SK-N-SH treated with all-trans-retinoic acid at 6 μM for 48 hours (cell line): Measurements from ENCODE around the gene ADAMTS6.

Experiments
- ATAC-seq: fragments of 200-7000 bp; cut with Tn5 transposase; 3 replicates; pipeline ENCODE4 v1.9.1; 2020; ENCODE audit warnings: mild to moderate bottlenecking, moderate library complexity
- ARNTL ChIP-seq: fragments of 450-650 bp; formaldehyde crosslinking; IDR thresholded peaks from 2 replicates; pipeline ENCODE4 v1.5.0; 2020; ENCODE audit warnings: low read depth, mild to moderate bottlenecking, moderate library complexity, borderline replicate concordance
- BACH2 ChIP-seq: fragments of 250-450 bp; sonication (Bioruptor Pico); IDR thresholded peaks from 2 replicates; pipeline ENCODE4 v1.9.0; 2021; ENCODE audit warnings: mild to moderate bottlenecking, borderline replicate concordance
- CSDC2 ChIP-seq: fragments of 250-450 bp; sonication (Bioruptor Pico); IDR thresholded peaks from 2 replicates; pipeline ENCODE4 v1.5.0; 2020; ENCODE audit warnings: mild to moderate bottlenecking, moderate library complexity
- ESRRG ChIP-seq: fragments of 250-450 bp; sonication (Bioruptor Pico); IDR thresholded peaks from 2 replicates; pipeline ENCODE4 v1.6.1; 2021; ENCODE audit warnings: mild to moderate bottlenecking
- GLIS3 ChIP-seq: fragments of 250-450 bp; sonication (Bioruptor Pico); IDR thresholded peaks from 2 replicates; pipeline ENCODE4 v1.5.0; 2020; ENCODE audit warnings: mild to moderate bottlenecking, moderate library complexity
- ISL1 ChIP-seq: fragments of 250-450 bp; sonication (Bioruptor Pico); IDR thresholded peaks from 2 replicates; pipeline ENCODE4 v2.1.2; 2022; ENCODE audit warnings: mild to moderate bottlenecking, moderate library complexity
- OSR1 ChIP-seq: fragments of 250-450 bp; sonication (Bioruptor Pico); IDR thresholded peaks from 2 replicates; pipeline ENCODE4 v1.8.0; 2022; ENCODE audit warnings: moderate library complexity, mild to moderate bottlenecking, inconsistent platforms
- PPARA ChIP-seq: fragments of 250-450 bp; sonication (Bioruptor Pico); IDR thresholded peaks from 2 replicates; pipeline ENCODE4 v1.5.0; 2020; ENCODE audit warnings: mild to moderate bottlenecking, borderline replicate concordance
- RARB ChIP-seq: fragments of 250-450 bp; sonication (Bioruptor Pico); IDR thresholded peaks from 2 replicates; pipeline ENCODE4 v1.8.0; 2021; ENCODE audit warnings: mild to moderate bottlenecking, moderate library complexity
- SNAI2 ChIP-seq: fragments of 250-450 bp; sonication (Bioruptor Pico); IDR thresholded peaks from 2 replicates; pipeline ENCODE4 v1.5.0; 2020; ENCODE audit warnings: mild to moderate bottlenecking, moderate library complexity
- TCF4 ChIP-seq: fragments of 250-450 bp; sonication (Bioruptor Pico); IDR thresholded peaks from 2 replicates; pipeline ENCODE4 v1.8.0; 2021; ENCODE audit warnings: mild to moderate bottlenecking, moderate library complexity, borderline replicate concordance
- TOX ChIP-seq: fragments of 250-450 bp; sonication (Bioruptor Pico); IDR thresholded peaks from 2 replicates; pipeline ENCODE4 v1.8.0; 2021; ENCODE audit warnings: mild to moderate bottlenecking, moderate library complexity, borderline replicate concordance
- ZC3H10 ChIP-seq: fragments of 250-450 bp; sonication (Bioruptor Pico); IDR thresholded peaks from 2 replicates; pipeline ENCODE4 v1.5.1; 2021; ENCODE audit warnings: mild to moderate bottlenecking, moderate library complexity
- ZFP3 ChIP-seq: fragments of 250-450 bp; sonication (Bioruptor Pico); IDR thresholded peaks from 2 replicates; pipeline ENCODE4 v1.5.0; 2020; ENCODE audit warnings: mild to moderate bottlenecking, moderate library complexity
- ZFP30 ChIP-seq: fragments of 450-650 bp; formaldehyde crosslinking; IDR thresholded peaks from 2 replicates; pipeline ENCODE4 v1.5.0; 2022; ENCODE audit warnings: mild to moderate bottlenecking, moderate library complexity
- ZNF565 ChIP-seq: fragments of 450-650 bp; formaldehyde crosslinking; conservative IDR thresholded peaks from 2 replicates; pipeline ENCODE4 v1.5.0; 2020; ENCODE audit warnings: low read depth, mild to moderate bottlenecking, moderate library complexity
- ZNF8 ChIP-seq: fragments of 450-650 bp; formaldehyde crosslinking; IDR thresholded peaks from 2 replicates; pipeline ENCODE4 v1.5.0; 2020; ENCODE audit warnings: mild to moderate bottlenecking, moderate library complexity
- TF ChIP-seq, protein P1 (sequence below): fragments of 250-450 bp; sonication (Bioruptor Pico); IDR thresholded peaks from 2 replicates; pipeline ENCODE4 v1.5.1; 2020; ENCODE audit warnings: low read depth, mild to moderate bottlenecking, moderate library complexity
- TF ChIP-seq, protein P2 (sequence below): fragments of 250-450 bp; sonication (Bioruptor Pico); IDR thresholded peaks from 2 replicates; pipeline ENCODE4 v1.8.0; 2021; ENCODE audit warnings: low read depth, mild to moderate bottlenecking, moderate library complexity, borderline replicate concordance
- TF ChIP-seq, protein P3 (sequence below): fragments of 250-450 bp; sonication (Bioruptor Pico); IDR thresholded peaks from 2 replicates; pipeline ENCODE4 v1.5.1; 2021; ENCODE audit warnings: mild to moderate bottlenecking, moderate library complexity
- TF ChIP-seq, protein P4 (sequence below): fragments of 250-450 bp; sonication (Bioruptor Pico); IDR thresholded peaks from 2 replicates; pipeline ENCODE4 v1.5.0; 2020; ENCODE audit warnings: mild to moderate bottlenecking, moderate library complexity
- TF ChIP-seq, protein P5 (sequence below): fragments of 250-450 bp; sonication (Bioruptor Pico); IDR thresholded peaks from 2 replicates; pipeline ENCODE4 v1.8.0; 2020; ENCODE audit warnings: mild to moderate bottlenecking, moderate library complexity, borderline replicate concordance

The ADAMTS6 gene

DNA sequence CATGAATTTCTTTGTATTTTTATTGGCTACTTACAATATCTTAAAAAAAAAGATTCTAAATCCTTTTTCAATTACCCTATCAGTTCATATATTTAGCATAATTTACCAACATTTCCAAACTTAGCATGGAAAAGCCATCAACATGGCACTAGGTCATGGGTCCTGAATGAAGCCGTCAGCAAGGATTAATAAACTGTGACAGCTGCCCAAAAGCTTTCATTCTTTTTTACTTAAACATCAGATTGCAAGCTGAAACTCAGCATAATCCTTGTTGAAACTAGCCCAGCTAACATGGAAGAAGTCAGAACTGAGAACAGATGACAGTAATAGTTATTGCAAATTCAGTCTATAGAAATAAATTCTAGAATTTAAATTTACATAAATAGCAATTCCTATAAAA is 209.8 kb downstream of the ADAMTS6 start:
- ATAC-seq = no peak
- TF ChIP-seq ARNTL (no peak), RARB (CRISPR knock-in tag) (no peak), OSR1 (CRISPR knock-in tag) (no peak), BACH2 (no peak), ZNF565 (CRISPR knock-in tag) (no peak), ESRRG (no peak), ZFP30 (CRISPR knock-in tag) (no peak), TCF4 (CRISPR knock-in tag) (no peak), CSDC2 (CRISPR knock-in tag) (no peak), ISL1 (CRISPR knock-in tag) (no peak), GLIS3 (no peak), TOX (no peak), PPARA (CRISPR knock-in tag) (no peak), ZC3H10 (no peak), SNAI2 (CRISPR knock-in tag) (no peak), ZFP3 (CRISPR knock-in tag) (no peak)
- TF ChIP-seq, protein P1, sequence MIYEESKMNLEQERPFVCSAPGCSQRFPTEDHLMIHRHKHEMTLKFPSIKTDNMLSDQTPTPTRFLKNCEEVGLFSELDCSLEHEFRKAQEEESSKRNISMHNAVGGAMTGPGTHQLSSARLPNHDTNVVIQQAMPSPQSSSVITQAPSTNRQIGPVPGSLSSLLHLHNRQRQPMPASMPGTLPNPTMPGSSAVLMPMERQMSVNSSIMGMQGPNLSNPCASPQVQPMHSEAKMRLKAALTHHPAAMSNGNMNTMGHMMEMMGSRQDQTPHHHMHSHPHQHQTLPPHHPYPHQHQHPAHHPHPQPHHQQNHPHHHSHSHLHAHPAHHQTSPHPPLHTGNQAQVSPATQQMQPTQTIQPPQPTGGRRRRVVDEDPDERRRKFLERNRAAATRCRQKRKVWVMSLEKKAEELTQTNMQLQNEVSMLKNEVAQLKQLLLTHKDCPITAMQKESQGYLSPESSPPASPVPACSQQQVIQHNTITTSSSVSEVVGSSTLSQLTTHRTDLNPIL (CRISPR knock-in tag) = no peak
- TF ChIP-seq, protein P2, sequence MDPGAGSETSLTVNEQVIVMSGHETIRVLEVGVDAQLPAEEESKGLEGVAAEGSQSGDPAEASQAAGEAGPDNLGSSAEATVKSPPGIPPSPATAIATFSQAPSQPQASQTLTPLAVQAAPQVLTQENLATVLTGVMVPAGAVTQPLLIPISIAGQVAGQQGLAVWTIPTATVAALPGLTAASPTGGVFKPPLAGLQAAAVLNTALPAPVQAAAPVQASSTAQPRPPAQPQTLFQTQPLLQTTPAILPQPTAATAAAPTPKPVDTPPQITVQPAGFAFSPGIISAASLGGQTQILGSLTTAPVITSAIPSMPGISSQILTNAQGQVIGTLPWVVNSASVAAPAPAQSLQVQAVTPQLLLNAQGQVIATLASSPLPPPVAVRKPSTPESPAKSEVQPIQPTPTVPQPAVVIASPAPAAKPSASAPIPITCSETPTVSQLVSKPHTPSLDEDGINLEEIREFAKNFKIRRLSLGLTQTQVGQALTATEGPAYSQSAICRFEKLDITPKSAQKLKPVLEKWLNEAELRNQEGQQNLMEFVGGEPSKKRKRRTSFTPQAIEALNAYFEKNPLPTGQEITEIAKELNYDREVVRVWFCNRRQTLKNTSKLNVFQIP (CRISPR knock-in tag) = no peak
- TF ChIP-seq, protein P3, sequence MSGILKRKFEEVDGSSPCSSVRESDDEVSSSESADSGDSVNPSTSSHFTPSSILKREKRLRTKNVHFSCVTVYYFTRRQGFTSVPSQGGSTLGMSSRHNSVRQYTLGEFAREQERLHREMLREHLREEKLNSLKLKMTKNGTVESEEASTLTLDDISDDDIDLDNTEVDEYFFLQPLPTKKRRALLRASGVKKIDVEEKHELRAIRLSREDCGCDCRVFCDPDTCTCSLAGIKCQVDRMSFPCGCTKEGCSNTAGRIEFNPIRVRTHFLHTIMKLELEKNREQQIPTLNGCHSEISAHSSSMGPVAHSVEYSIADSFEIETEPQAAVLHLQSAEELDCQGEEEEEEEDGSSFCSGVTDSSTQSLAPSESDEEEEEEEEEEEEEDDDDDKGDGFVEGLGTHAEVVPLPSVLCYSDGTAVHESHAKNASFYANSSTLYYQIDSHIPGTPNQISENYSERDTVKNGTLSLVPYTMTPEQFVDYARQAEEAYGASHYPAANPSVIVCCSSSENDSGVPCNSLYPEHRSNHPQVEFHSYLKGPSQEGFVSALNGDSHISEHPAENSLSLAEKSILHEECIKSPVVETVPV = no peak
- TF ChIP-seq, protein P4, sequence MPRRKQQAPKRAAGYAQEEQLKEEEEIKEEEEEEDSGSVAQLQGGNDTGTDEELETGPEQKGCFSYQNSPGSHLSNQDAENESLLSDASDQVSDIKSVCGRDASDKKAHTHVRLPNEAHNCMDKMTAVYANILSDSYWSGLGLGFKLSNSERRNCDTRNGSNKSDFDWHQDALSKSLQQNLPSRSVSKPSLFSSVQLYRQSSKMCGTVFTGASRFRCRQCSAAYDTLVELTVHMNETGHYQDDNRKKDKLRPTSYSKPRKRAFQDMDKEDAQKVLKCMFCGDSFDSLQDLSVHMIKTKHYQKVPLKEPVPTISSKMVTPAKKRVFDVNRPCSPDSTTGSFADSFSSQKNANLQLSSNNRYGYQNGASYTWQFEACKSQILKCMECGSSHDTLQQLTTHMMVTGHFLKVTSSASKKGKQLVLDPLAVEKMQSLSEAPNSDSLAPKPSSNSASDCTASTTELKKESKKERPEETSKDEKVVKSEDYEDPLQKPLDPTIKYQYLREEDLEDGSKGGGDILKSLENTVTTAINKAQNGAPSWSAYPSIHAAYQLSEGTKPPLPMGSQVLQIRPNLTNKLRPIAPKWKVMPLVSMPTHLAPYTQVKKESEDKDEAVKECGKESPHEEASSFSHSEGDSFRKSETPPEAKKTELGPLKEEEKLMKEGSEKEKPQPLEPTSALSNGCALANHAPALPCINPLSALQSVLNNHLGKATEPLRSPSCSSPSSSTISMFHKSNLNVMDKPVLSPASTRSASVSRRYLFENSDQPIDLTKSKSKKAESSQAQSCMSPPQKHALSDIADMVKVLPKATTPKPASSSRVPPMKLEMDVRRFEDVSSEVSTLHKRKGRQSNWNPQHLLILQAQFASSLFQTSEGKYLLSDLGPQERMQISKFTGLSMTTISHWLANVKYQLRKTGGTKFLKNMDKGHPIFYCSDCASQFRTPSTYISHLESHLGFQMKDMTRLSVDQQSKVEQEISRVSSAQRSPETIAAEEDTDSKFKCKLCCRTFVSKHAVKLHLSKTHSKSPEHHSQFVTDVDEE (CRISPR knock-in tag) = no peak

DNA sequence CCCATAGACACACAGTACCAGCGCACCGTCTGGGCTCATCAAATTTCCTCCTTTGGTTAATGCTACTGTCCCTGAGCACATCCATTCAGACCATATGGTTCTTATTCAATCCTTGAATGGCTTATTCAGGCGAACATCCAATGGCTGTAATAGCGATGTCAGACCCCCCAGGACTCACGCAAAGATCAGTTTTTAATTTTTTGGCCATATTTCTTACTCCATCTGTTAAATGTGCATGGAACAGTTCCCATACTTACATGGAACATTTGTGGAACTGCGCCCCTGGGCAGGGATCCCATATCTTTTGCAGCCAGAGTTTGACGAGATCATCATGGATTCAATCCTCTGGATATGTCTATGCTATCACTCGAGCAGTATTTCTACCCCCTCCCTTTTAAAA is 213.2 kb downstream of the ADAMTS6 start:
- no peak for ATAC-seq
- TF ChIP-seq ZNF565 (CRISPR knock-in tag) (no peak), TCF4 (CRISPR knock-in tag) (no peak), GLIS3 (no peak), CSDC2 (CRISPR knock-in tag) (no peak), OSR1 (CRISPR knock-in tag) (no peak), ESRRG (no peak), PPARA (CRISPR knock-in tag) (no peak), ARNTL (no peak), ZFP3 (CRISPR knock-in tag) (no peak), SNAI2 (CRISPR knock-in tag) (no peak), TOX (no peak), ZNF8 (CRISPR knock-in tag) (no peak), ZC3H10 (no peak), ISL1 (CRISPR knock-in tag) (no peak), BACH2 (no peak)
- TF ChIP-seq, protein P5, sequence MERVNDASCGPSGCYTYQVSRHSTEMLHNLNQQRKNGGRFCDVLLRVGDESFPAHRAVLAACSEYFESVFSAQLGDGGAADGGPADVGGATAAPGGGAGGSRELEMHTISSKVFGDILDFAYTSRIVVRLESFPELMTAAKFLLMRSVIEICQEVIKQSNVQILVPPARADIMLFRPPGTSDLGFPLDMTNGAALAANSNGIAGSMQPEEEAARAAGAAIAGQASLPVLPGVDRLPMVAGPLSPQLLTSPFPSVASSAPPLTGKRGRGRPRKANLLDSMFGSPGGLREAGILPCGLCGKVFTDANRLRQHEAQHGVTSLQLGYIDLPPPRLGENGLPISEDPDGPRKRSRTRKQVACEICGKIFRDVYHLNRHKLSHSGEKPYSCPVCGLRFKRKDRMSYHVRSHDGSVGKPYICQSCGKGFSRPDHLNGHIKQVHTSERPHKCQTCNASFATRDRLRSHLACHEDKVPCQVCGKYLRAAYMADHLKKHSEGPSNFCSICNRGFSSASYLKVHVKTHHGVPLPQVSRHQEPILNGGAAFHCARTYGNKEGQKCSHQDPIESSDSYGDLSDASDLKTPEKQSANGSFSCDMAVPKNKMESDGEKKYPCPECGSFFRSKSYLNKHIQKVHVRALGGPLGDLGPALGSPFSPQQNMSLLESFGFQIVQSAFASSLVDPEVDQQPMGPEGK (CRISPR knock-in tag) = no peak
- TF ChIP-seq, protein P3 = no peak
- TF ChIP-seq, protein P4 (CRISPR knock-in tag) = no peak
- TF ChIP-seq, protein P1 (CRISPR knock-in tag) = no peak
